H9 (cell line): ENCODE data around the gene RXFP1. TPM values are rescaled to one million over a fixed set of nuclear protein-coding genes. Genes with fewer than 3 reads are reported as not detected.

Source experiments
- DNase-seq: peaks from one replicate; pipeline ENCODE4 v3.0.0-alpha.2; 2017
- H2AFZ ChIP-seq: one replicate; pipeline ENCODE4 v1.6.1; 2013; ENCODE audit warnings: mild to moderate bottlenecking, low read length, control low read depth, moderate library complexity
- H2AK5ac ChIP-seq: 2 replicates; pipeline ENCODE4 v1.6.1; 2013; ENCODE audit warnings: low read length, control low read depth, mixed read lengths; ENCODE audit not compliant: insufficient read length
- H2BK120ac ChIP-seq: one replicate; pipeline ENCODE4 v1.6.1; 2013; ENCODE audit warnings: low read depth, mild to moderate bottlenecking, low read length, control low read depth, inconsistent platforms; ENCODE audit not compliant: poor library complexity, severe bottlenecking
- H2BK12ac ChIP-seq: 2 replicates; pipeline ENCODE4 v1.6.1; 2013; ENCODE audit warnings: low read length, control low read depth, mixed read lengths, low read depth; ENCODE audit not compliant: insufficient read length
- H2BK15ac ChIP-seq: 2 replicates; pipeline ENCODE4 v1.6.1; 2013; ENCODE audit warnings: low read depth, low read length, control low read depth
- H2BK20ac ChIP-seq: one replicate; pipeline ENCODE4 v1.6.1; 2013; ENCODE audit warnings: low read depth, mild to moderate bottlenecking, low read length, control low read depth, inconsistent platforms; ENCODE audit not compliant: poor library complexity, severe bottlenecking
- H2BK5ac ChIP-seq: 2 replicates; pipeline ENCODE4 v1.6.1; 2013; ENCODE audit warnings: low read length, control low read depth, mixed read lengths; ENCODE audit not compliant: insufficient read length
- H3K14ac ChIP-seq: 2 replicates; pipeline ENCODE4 v1.6.1; 2013; ENCODE audit warnings: low read length, control low read depth; ENCODE audit not compliant: insufficient read depth
- H3K18ac ChIP-seq: 2 replicates; pipeline ENCODE4 v1.6.1; 2013; ENCODE audit warnings: low read depth, mild to moderate bottlenecking, mixed read lengths, low read length, control low read depth; ENCODE audit not compliant: insufficient read length
- H3K23ac ChIP-seq: 2 replicates; pipeline ENCODE4 v1.6.1; 2013; ENCODE audit warnings: low read length, control low read depth, mixed read lengths, low read depth; ENCODE audit not compliant: insufficient read length
- H3K23me2 ChIP-seq: 2 replicates; pipeline ENCODE4 v1.6.1; 2013; ENCODE audit warnings: low read depth, mild to moderate bottlenecking, mixed read lengths, low read length, control low read depth; ENCODE audit not compliant: insufficient read length, poor library complexity, severe bottlenecking
- H3K27ac ChIP-seq: 2 replicates; pipeline ENCODE4 v1.5.1; 2013; ENCODE audit warnings: low read length, control low read depth, mixed read lengths, low read depth; ENCODE audit not compliant: insufficient read length
- H3K27me3 ChIP-seq: 2 replicates; pipeline ENCODE4 v1.6.1; 2013; ENCODE audit warnings: low read length, control low read depth, inconsistent platforms; ENCODE audit not compliant: insufficient read depth
- H3K4ac ChIP-seq: 2 replicates; pipeline ENCODE4 v1.6.1; 2013; ENCODE audit warnings: low read depth, mild to moderate bottlenecking, control low read depth, inconsistent platforms, low read length, moderate library complexity
- H3K4me1 ChIP-seq: 2 replicates; pipeline ENCODE4 v1.6.1; 2013; ENCODE audit warnings: low read length, control low read depth, inconsistent platforms; ENCODE audit not compliant: insufficient read depth
- H3K4me2 ChIP-seq: 2 replicates; pipeline ENCODE4 v1.6.1; 2013; ENCODE audit warnings: low read length, control low read depth, mixed read lengths; ENCODE audit not compliant: insufficient read length, insufficient read depth
- H3K56ac ChIP-seq: 2 replicates; pipeline ENCODE4 v1.6.1; 2013; ENCODE audit warnings: low read depth, mild to moderate bottlenecking, mixed read lengths, low read length, control low read depth; ENCODE audit not compliant: insufficient read length
- H3K79me1 ChIP-seq: 2 replicates; pipeline ENCODE4 v1.6.1; 2013; ENCODE audit warnings: low read depth, mild to moderate bottlenecking, moderate library complexity, low read length, control low read depth, inconsistent platforms; ENCODE audit not compliant: insufficient read depth, poor library complexity, severe bottlenecking
- H3K79me2 ChIP-seq: 2 replicates; pipeline ENCODE4 v1.6.1; 2013; ENCODE audit warnings: low read length, control low read depth, inconsistent platforms; ENCODE audit not compliant: insufficient read depth
- H3K9ac ChIP-seq: 2 replicates; pipeline ENCODE4 v1.6.1; 2013; ENCODE audit warnings: low read length, control low read depth, mixed read lengths; ENCODE audit not compliant: insufficient read length; ENCODE audit errors: extremely low read depth
- H3K9me3 ChIP-seq: one replicate; pipeline ENCODE4 v1.6.1; 2013; ENCODE audit warnings: low read depth, low read length, inconsistent platforms; ENCODE audit not compliant: control insufficient read depth
- H3T11ph ChIP-seq: one replicate; pipeline ENCODE4 v1.6.1; 2013; ENCODE audit warnings: mild to moderate bottlenecking, low read length, control low read depth, inconsistent platforms
- H4K20me1 ChIP-seq: one replicate; pipeline ENCODE4 v1.6.1; 2013; ENCODE audit not compliant: control insufficient read depth, insufficient read length, insufficient read depth
- H4K5ac ChIP-seq: 2 replicates; pipeline ENCODE4 v1.6.1; 2013; ENCODE audit warnings: low read depth, mild to moderate bottlenecking, mixed read lengths, low read length, control low read depth; ENCODE audit not compliant: insufficient read length
- H4K8ac ChIP-seq: replicated peaks from 2 replicates; pipeline ENCODE4 v1.6.1; 2013; ENCODE audit warnings: low read length, control low read depth, mixed read lengths, low read depth; ENCODE audit not compliant: insufficient read length
- H4K91ac ChIP-seq: 2 replicates; pipeline ENCODE4 v1.6.1; 2013; ENCODE audit warnings: low read depth, mild to moderate bottlenecking, moderate library complexity, mixed read lengths, low read length, control low read depth; ENCODE audit not compliant: insufficient read length
- H3K27ac Mint-ChIP-seq, 3 experiments: 2 replicates in 2 of 3; 3 replicates in 1 of 3; pipeline ENCODE4 v1.8.0; 2020 to 2021; ENCODE audit warnings: mixed read lengths in 3 of 3, mild to moderate bottlenecking in 1 of 3, moderate library complexity in 1 of 3
- H3K27me3 Mint-ChIP-seq: 2 replicates; pipeline ENCODE4 v1.8.0; 2021; ENCODE audit warnings: low read depth, mild to moderate bottlenecking, moderate library complexity, mixed read lengths
- H3K36me3 Mint-ChIP-seq, 3 experiments: 2 replicates in 2 of 3; 3 replicates in 1 of 3; pipeline ENCODE4 v1.8.0; 2020 to 2021; ENCODE audit warnings: low read depth in 3 of 3, mixed read lengths in 3 of 3; ENCODE audit not compliant: insufficient read depth in 1 of 3
- H3K4me1 Mint-ChIP-seq, 2 experiments: 2 replicates each; pipeline ENCODE4 v1.8.0; 2020; ENCODE audit warnings: mixed read lengths in 2 of 2
- H3K4me3 Mint-ChIP-seq, 2 experiments: 2 replicates in 1 of 2; 3 replicates in 1 of 2; pipeline ENCODE4 v1.8.0; 2020 to 2021; ENCODE audit warnings: mild to moderate bottlenecking in 2 of 2, mixed read lengths in 2 of 2, moderate library complexity in 1 of 2
- H3K9me3 Mint-ChIP-seq, 2 experiments: 2 replicates in 1 of 2; 3 replicates in 1 of 2; pipeline ENCODE4 v1.8.0; 2020; ENCODE audit warnings: mild to moderate bottlenecking in 2 of 2, mixed read lengths in 2 of 2, moderate library complexity in 1 of 2
- CTCF ChIP-seq: fragments of 200-600 bp; sonication (generic); conservative IDR thresholded peaks from 3 replicates; pipeline ENCODE4 v1.8.0; 2021; ENCODE audit warnings: antibody characterized with exemption, mild to moderate bottlenecking
- WGBS: extraction: QIAGEN DNeasy Blood & Tissue Kit; methylation state at CpG from one replicate; pipeline ENCODE4 v1.1.7; 2013; ENCODE audit warnings: missing lambda C conversion rate, low lambda C conversion rate, mixed read lengths; ENCODE audit not compliant: insufficient read length; ENCODE audit errors: extremely low coverage; 5-methylcytosine and 5-hydroxymethylcytosine counted together
- total RNA-seq: library from RNA; stranded (reverse); gene quantifications from 2 replicates; pipeline ENCODE4 v1.2.1, GENCODE V29; 2021

Gene RXFP1
- total RNA-seq, 1 experiment from 2014 or later: 0.17 TPM

GRCh38 chr4:158536833-158537232 is 15.2 kb downstream of the RXFP1 start:
- no peak overlapping the region for H3T11ph ChIP-seq
- H2AFZ ChIP-seq: no peak overlapping the region
- H4K5ac ChIP-seq: no peak overlapping the region
- H3K9me3 Mint-ChIP-seq: no peaks in the 10 kb centered on the region
- H3K23ac ChIP-seq: no peak overlapping the region
- no peak overlapping the region for H3K27ac Mint-ChIP-seq
- no peak overlapping the region for H3K14ac ChIP-seq
- no peaks in the 10 kb centered on the region for H3K23me2 ChIP-seq
- H2BK20ac ChIP-seq: no peak overlapping the region
- H2AK5ac ChIP-seq: no peak overlapping the region
- peaks cover 17% of the 10 kb centered on the region in 2 experiments for H3K4me1 Mint-ChIP-seq
- no peaks in the 10 kb centered on the region for H3K79me1 ChIP-seq
- H3K27me3 Mint-ChIP-seq: no peaks in the 10 kb centered on the region; the same call in 1 of the 2 replicates
- no peak for DNase-seq
- no peak overlapping the region for H3K18ac ChIP-seq
- no peak overlapping the region for H2BK5ac ChIP-seq
- H3K27me3 ChIP-seq: no peaks in the 10 kb centered on the region
- no peaks in the 10 kb centered on the region for H3K9me3 ChIP-seq
- no peak overlapping the region for H3K4me2 ChIP-seq
- H2BK15ac ChIP-seq: no peak overlapping the region
- WGBS: no CpG with 5 or more reads among the region's 3 CpGs
- H2BK12ac ChIP-seq: no peak overlapping the region
- H4K20me1 ChIP-seq: no peaks in the 10 kb centered on the region
- H3K56ac ChIP-seq: no peak overlapping the region
- H4K91ac ChIP-seq: no peak overlapping the region
- no peak overlapping the region for H3K4me3 Mint-ChIP-seq
- H3K27ac ChIP-seq: no peak overlapping the region
- H3K4me1 ChIP-seq: peaks cover 4% of the 10 kb centered on the region; the same call in 1 of the 2 replicates
- H3K4ac ChIP-seq: no peak overlapping the region
- H3K9ac ChIP-seq: no peak overlapping the region
- H2BK120ac ChIP-seq: no peak overlapping the region
- H4K8ac ChIP-seq: no peak overlapping the region
- H3K79me2 ChIP-seq: no peaks in the 10 kb centered on the region
- no peak for TF ChIP-seq CTCF
- no peaks in the 10 kb centered on the region for H3K36me3 Mint-ChIP-seq
